ENCODE measurements around the gene SAA4.

- TF ChIP-seq CTCF (IDR thresholded peaks at IDR 0.05 in 2 of 3, conservative IDR thresholded peaks at IDR 0.05 in 1 of 3; ENCODE audit: borderline replicate concordance in 1 of 3, insufficient read depth in 1 of 3, low read depth in 2 of 3, low read length in 2 of 3) (no peak), CEBPB (IDR thresholded peaks at IDR 0.05; ENCODE audit: low read depth) (no peak), EZH2 (IDR thresholded peaks at IDR 0.05) (no peak), POLR2A (IDR thresholded peaks at IDR 0.05; ENCODE audit: borderline replicate concordance, extremely low read depth, insufficient read depth, insufficient read length) (no peak), POLR2AphosphoS5 (IDR thresholded peaks at IDR 0.05; ENCODE audit: low read depth, low read length) (no peak)
Measured at GRCh38 chr11:18259259-18259658, 22.7 kb upstream of the SAA4 start.

Measured in HCT116 (cell line).